Middle frontal gyrus (tissue), 1 donor: Measurements from ENCODE around the gene TMEM207.

Source experiments
- DNase-seq: peaks from one replicate; pipeline ENCODE4 v3.0.0-alpha.2; 2015; ENCODE audit warnings: low spot score; ENCODE audit errors: extremely low spot score

Gene TMEM207

DNA sequence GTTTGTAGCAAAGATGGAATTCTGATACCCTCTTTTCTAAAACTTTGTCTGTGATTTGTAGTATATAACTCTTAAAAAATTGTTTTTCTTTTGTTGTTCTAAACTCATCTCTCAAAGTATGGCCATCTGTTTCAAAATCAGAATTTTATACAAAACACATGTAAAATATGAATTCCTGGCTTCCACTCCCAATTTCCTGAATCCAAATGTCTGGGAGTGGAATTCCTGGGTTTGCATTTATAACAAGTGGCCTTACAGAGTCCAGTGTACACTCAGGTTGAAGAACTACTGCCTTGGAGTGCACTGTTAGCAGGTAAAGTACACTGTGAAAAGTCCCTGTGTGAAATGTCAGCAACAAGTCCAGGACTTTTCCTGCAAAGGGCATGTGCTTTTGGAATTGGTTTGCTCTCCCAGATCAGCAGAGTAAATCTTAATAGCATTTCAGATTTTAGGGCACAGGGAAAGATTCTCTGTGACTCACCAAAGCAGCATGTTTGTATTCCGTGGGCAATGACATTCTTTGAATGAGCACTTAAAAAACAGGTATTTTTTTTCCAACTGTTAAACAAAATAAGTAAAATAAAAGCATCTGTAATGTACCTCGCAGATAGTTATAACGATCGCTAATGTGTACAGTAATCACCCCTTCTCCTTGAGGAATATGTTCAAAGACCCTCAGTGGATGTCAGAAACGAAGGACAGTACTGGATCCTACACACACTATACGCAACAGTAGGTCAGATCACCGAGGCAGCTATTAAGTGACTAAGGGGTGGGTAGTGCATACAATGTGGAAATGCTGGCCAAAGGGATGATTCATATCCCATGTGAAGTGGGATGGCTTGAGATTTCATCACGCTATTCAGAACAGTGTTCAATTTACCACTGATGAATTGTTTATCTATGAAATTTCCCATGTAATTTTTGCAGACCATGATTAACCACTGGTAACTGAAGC is 63.7 kb downstream of the TMEM207 start:
- no peak for DNase-seq

DNA sequence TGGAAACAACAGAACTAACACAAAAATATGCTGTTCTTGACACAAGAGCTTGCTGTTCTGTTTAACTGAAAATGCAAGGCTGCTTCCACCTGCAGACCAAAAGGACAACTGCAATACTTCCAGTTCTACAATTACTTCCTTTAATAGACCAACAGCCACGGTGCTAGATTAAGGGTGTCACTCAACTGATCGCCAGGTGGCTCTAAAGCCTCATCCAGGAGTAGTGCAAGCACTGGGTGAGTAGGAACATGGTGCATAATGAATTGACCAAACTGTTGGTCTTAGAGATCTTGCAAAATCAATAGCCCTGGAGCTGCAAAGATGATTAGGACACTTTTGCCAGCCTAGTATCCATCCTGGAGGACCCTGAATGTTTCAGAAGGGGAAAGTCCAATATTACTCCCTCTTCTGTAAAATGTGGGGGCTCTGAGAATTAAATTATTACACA is 65.4 kb downstream of the TMEM207 start:
- DNase-seq: no peak

GRCh38 chr3:190382082-190382481 is 67.6 kb downstream of the TMEM207 start:
- DNase-seq: no peak

DNA sequence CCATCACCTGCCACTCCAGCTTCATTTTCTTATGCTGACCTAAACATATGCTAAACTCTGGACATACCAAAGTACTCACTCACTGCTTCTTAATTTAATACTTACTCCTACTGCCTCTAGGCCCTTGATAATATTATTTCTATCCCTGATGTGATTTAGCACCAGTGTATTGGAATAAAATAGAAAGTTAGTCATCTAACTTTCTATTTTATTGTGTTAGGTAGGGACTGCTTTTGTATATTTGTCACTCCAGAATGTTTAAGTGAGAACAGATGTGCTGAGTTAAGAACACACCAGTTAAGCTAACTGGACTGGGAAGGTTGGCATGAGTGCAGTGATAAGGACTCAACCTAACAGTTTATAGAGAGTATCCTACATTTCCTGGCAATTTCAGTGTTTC is 68.3 kb downstream of the TMEM207 start:
- DNase-seq: no peak

GRCh38 chr3:190380184-190380583 is 69.5 kb downstream of the TMEM207 start:
- DNase-seq: no peak
